H1 (cell line): Measurements from ENCODE around the gene TEX48. TPM values are rescaled to one million over a fixed set of nuclear protein-coding genes. Genes with fewer than 3 reads are reported as not detected.

Experiments
- ZNF274 ChIP-seq: IDR thresholded peaks from 2 replicates; pipeline ENCODE4 v1.7.0; 2012; ENCODE audit warnings: low read length, borderline replicate concordance; ENCODE audit errors: extremely low read depth
- polyA plus RNA-seq, 7 experiments: library from polyadenylated mRNA; depleted of rRNA in 3 of 7; stranded (reverse) in 5 of 7; unstranded in 2 of 7; fragments of >200 nt in 5 of 7; fragments of 200-250 nt in 2 of 7; gene quantifications; 1 replicate in 5 of 7; 2 replicates in 1 of 7; 4 replicates in 1 of 7; pipeline versions ENCODE4 v1.2.1 to v1.2.3, GENCODE V29; 2011 to 2013; ENCODE audit warnings: missing spikeins in 2 of 7, mixed read lengths in 2 of 7
- total RNA-seq: library from RNA; stranded (reverse); fragmentation: NEBNext Ultra II Directional; extraction: Animal tissue kit (Norgen Biotek cat#: 25700); gene quantifications from 2 replicates; pipeline ENCODE4 v1.2.1, GENCODE V29; 2021

Gene TEX48
- total and polyA plus RNA-seq, 2 of the 8 experiments (the other 6 are each of a cell fraction or from before 2014, with no cell fraction given) = not detected

DNA sequence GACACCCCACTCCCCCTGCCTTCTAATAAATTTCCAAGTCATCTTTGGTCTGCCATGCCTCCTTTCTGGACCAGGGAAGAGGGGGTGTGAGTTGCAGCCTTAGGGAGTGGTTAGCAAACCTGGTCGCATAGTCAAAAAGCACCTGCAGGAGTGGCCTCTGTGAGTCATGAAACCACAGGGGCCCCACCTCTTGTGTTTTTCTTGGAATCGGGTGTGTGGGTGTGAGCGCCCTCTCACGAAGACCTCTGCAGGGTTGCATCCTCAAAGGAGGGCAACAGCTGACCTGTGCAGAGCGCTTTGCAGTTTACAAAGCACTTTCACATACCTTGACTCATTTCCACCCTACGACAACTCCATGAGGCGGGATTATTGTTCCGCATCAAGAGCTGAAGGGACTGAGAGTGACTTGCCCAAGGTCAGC lies 36.8 kb upstream of the TEX48 start (continued):
- no peak for TF ChIP-seq ZNF274
